Testis (tissue), 3 donors: ENCODE results near the gene GYPB. TPM values are rescaled to one million over a fixed set of nuclear protein-coding genes. Genes with fewer than 3 reads are reported as not detected.

ENCODE experiments used
- polyA plus RNA-seq: library from polyadenylated mRNA; stranded (reverse); fragments of 350-450 nt; fragmentation: Illumina TruSeq; extraction: RNeasy Lipid Tissue Mini Kit (QIAGEN cat#74804); gene quantifications from one replicate; pipeline ENCODE4 v1.2.3, GENCODE V29; 2014; ENCODE audit warnings: low read depth, low replicate concordance; ENCODE audit not compliant: insufficient read depth
- total RNA-seq, 2 donors: library from RNA; depleted of rRNA; stranded (reverse); fragments of >200 nt; gene quantifications; one replicate each; pipeline ENCODE4 v1.2.3, GENCODE V29; 2016

GYPB gene
- total and polyA plus RNA-seq, 3 donors from 2014 or later, result not detected

Other genes starting within 250 kb of the GYPB start
- under 1 TPM in 1 of 2 donors, not detected in 1; 0.62 TPM for gene GYPE, start 113.8 kb downstream of the GYPB start, total RNA-seq
- 1.2 TPM for gene GYPE, start 113.8 kb downstream of the GYPB start, polyA plus RNA-seq
- not detected for gene GYPA, start 121.3 kb upstream of the GYPB start, total RNA-seq
- gene GYPA, start 121.3 kb upstream of the GYPB start, polyA plus RNA-seq, result not detected